BJ (cell line): ENCODE data around the gene CLCA4. TPM values are rescaled to one million over a fixed set of nuclear protein-coding genes. Genes with fewer than 3 reads are reported as not detected.

Source experiments
- CTCF ChIA-PET: fragments of 350-600 bp; formaldehyde crosslinking; extraction: SDS; loops from one replicate; lab custom pipeline; 2021; ENCODE audit warnings: antibody characterized with exemption, inconsistent platforms; lab: Yijun Ruan, JAX
- POLR2A ChIA-PET: fragments of 300-600 bp; sonication (Branson Sonifier 250); formaldehyde crosslinking; extraction: SDS; loops from one replicate; lab custom pipeline; 2021; ENCODE audit warnings: antibody characterized with exemption; lab: Charles Lee
- DNase-seq: peaks from one replicate; pipeline ENCODE4 v3.0.0-alpha.2; 2011; ENCODE audit warnings: low read depth
- H3K27me3 ChIP-seq: 2 replicates; pipeline ENCODE4 v1.6.0; 2011; ENCODE audit warnings: low read length; ENCODE audit not compliant: control insufficient read depth, insufficient read depth
- H3K36me3 ChIP-seq: 2 replicates; pipeline ENCODE4 v1.5.1; 2011; ENCODE audit warnings: low read length; ENCODE audit not compliant: control insufficient read depth, insufficient read depth
- H3K4me3 ChIP-seq: 2 replicates; pipeline ENCODE4 v1.5.1; 2011; ENCODE audit warnings: low read depth, mild to moderate bottlenecking, control low read depth, low read length
- polyA plus RNA-seq: library from polyadenylated mRNA; depleted of rRNA; stranded (reverse); fragments of >200 nt; gene quantifications from 2 replicates; pipeline ENCODE4 v1.2.3, GENCODE V29; 2011
- TF ChIP-seq, protein P1 (sequence below): IDR thresholded peaks from 2 replicates; pipeline ENCODE4 v1.5.1; 2011; ENCODE audit warnings: low read depth, mild to moderate bottlenecking, control low read depth, inconsistent platforms, low read length, moderate library complexity; ENCODE audit not compliant: insufficient read depth

The CLCA4 gene
- polyA plus RNA-seq, 1 experiment = not detected

- TF ChIP-seq, protein P1, sequence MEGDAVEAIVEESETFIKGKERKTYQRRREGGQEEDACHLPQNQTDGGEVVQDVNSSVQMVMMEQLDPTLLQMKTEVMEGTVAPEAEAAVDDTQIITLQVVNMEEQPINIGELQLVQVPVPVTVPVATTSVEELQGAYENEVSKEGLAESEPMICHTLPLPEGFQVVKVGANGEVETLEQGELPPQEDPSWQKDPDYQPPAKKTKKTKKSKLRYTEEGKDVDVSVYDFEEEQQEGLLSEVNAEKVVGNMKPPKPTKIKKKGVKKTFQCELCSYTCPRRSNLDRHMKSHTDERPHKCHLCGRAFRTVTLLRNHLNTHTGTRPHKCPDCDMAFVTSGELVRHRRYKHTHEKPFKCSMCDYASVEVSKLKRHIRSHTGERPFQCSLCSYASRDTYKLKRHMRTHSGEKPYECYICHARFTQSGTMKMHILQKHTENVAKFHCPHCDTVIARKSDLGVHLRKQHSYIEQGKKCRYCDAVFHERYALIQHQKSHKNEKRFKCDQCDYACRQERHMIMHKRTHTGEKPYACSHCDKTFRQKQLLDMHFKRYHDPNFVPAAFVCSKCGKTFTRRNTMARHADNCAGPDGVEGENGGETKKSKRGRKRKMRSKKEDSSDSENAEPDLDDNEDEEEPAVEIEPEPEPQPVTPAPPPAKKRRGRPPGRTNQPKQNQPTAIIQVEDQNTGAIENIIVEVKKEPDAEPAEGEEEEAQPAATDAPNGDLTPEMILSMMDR = no peak
- Histone ChIP-seq H3K27me3 (peaks cover 1% of the 10 kb centered on the region; the same call in 1 of the 2 replicates), H3K4me3 (no peak overlapping the region), H3K36me3 (no peaks in the 10 kb centered on the region)
- ChIA-PET POLR2A (no interaction called here), CTCF (interaction anchor here (1.3 to 5.9 kb wide), 6 partner anchors 10 to 124 kb away, joined by 3 to 60 read pairs (median 26); no protein-coding TSS in a partner anchor)
- no peak for DNase-seq
Observed at GRCh38 chr1:86502721-86503405, 44.0 kb upstream of the CLCA4 start.

DNA sequence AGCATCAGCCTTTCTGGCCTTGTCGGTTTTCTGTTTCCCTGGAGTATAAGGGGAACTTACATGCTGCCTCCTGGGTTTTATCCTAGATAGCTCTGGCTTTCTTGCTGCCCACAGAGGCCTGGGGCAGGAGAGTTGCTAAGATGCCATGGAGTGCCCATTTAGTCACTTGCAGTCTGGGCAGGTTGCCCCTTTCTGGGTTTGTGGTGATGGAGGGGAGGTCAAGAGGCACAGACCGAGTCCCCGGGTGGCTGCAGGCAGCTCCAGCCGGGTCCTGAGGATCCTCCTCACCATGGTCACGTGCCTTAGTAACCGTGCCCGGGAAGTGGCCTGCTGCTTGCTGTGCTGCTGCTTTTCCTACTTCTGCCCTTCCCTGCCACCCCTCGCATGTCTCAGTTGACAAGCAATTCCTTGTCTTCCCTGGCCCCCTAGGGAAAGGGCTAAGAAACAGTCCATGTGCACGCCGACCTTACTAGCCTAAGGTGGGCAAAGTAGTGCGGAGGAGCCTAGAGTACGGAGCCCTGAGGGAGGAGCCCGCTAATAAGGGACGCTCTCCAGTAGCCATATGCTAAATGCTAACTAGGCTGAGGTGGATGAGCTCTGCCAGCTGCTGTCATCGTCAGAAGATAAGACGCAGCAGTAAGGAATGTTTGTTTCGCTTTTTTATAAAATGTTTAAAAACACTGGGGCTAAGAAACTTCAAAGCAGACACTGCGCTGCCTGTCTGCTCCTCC, 43.3 kb upstream of the CLCA4 start:
- H3K36me3 ChIP-seq = no peaks in the 10 kb centered on the region
- H3K27me3 ChIP-seq = peaks cover 1% of the 10 kb centered on the region; the same call in 1 of the 2 replicates
- ChIA-PET CTCF (interaction anchor here (5.0 to 6.6 kb wide), 4 partner anchors 15 to 124 kb away, joined by 47 to 75 read pairs (median 55); no protein-coding TSS in a partner anchor), POLR2A (no interaction called here)
- TF ChIP-seq, protein P1 = no peak
- no peak for DNase-seq
- no peak overlapping the region for H3K4me3 ChIP-seq

DNA sequence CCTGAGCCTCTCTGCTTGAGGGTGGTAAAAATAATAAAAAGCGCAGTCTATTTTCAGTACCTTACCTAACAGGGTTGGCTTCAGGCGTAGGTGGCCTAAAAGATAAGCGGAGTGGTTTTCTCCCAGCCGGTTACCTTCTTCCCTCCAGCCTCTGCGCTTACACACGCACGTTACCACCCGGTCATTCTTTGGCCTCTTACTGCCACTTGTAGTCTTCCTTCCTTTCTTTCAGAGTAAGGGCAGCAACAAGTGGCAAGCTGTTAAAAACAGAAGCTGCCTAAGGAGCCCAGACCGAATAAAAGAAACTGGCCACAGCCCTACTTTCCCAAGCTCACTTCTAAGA, 42.8 kb upstream of the CLCA4 start:
- Histone ChIP-seq H3K27me3 (no peaks in the 10 kb centered on the region), H3K36me3 (no peaks in the 10 kb centered on the region), H3K4me3 (no peak overlapping the region)
- CTCF ChIA-PET = interaction anchor here (1.3 to 6.6 kb wide), 6 partner anchors 11 to 125 kb away, joined by 3 to 75 read pairs (median 8); no protein-coding TSS in a partner anchor
- POLR2A ChIA-PET = no interaction called here
- no peak for DNase-seq
- TF ChIP-seq, protein P1 = no peak

DNA sequence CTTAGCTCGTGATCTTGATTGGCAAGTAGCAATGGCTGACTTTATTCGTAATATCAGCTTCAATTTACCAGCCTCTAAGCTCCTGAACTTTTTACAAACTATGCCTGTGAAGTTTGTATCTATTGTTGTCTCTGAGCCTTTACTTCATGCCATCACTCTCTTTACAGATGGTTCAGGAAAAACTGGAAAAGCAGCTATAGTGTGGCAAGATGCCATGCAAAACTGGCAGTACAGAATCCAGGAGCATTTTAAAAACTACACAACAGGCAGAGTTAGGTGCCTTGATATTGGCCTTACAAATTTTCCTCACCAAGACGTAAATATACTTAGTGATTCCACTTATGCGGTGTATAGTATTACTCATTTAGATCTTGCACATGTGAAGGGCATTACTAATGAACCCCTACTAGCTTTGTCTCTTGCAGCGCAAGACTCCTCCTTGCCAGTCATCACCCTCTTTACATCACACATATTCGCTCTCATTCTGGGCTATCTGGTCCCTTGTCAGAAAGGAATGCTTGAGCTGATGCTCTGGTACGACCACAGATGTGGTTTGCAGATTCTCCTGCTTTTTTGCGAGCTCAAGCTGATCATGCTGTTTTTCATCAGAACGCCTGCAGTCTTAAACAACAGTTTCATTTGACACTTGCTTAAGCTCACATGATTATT, 41.8 kb upstream of the CLCA4 start:
- no peaks in the 10 kb centered on the region for H3K27me3 ChIP-seq
- no peaks in the 10 kb centered on the region for H3K36me3 ChIP-seq
- TF ChIP-seq, protein P1 = no peak
- no peak for DNase-seq
- CTCF ChIA-PET = interaction anchor here (0.6 to 6.6 kb wide), 9 partner anchors 12 to 360 kb away, joined by 3 to 75 read pairs (median 4); partner anchors contain the start of gene SH3GLB1
- no peak overlapping the region for H3K4me3 ChIP-seq
- POLR2A ChIA-PET = interaction anchor here (0.6 kb wide), 1 partner anchor 195 kb away, joined by 3 read pairs; no protein-coding TSS in a partner anchor
